Caco-2 (cell line): Measurements from ENCODE around the gene C4orf50. TPM values are rescaled to one million over a fixed set of nuclear protein-coding genes. Genes with fewer than 3 reads are reported as not detected.

Source experiments
- BruUV-seq: library from RNA; stranded (reverse); fragments of 400-500 nt; replicated peaks from 2 replicates; lab custom pipeline; 2021; lab: Mats Ljungman, UMichigan
- CTCF ChIA-PET: fragments of 300-600 bp; sonication (Branson Sonifier 250); formaldehyde crosslinking; loops from one replicate; lab custom pipeline; 2022; ENCODE audit warnings: antibody characterized with exemption; lab: Charles Lee
- POLR2A ChIA-PET: fragments of 300-600 bp; sonication (Branson Sonifier 250); formaldehyde crosslinking; loops from one replicate; lab custom pipeline; 2022; ENCODE audit warnings: antibody characterized with exemption; lab: Charles Lee
- DNase-seq, 2 experiments: peaks; one replicate each; pipeline versions ENCODE4 v3.0.0 to v3.0.0-alpha.2; 2020 to 2022
- H3K27me3 ChIP-seq: replicated peaks from 2 replicates; pipeline ENCODE4 v1.6.0; 2011; ENCODE audit warnings: low read length; ENCODE audit not compliant: control insufficient read depth, insufficient read depth
- H3K36me3 ChIP-seq: 2 replicates; pipeline ENCODE4 v1.5.1; 2011; ENCODE audit warnings: low read length; ENCODE audit not compliant: control insufficient read depth, insufficient read depth
- H3K4me1 ChIP-seq: fragments of 250-450 bp; sonication (Bioruptor Pico); 2 replicates; pipeline ENCODE4 v1.5.1; 2020; ENCODE audit warnings: mild to moderate bottlenecking
- H3K4me3 ChIP-seq: 2 replicates; pipeline ENCODE4 v1.5.1; 2011; ENCODE audit warnings: low read depth, mild to moderate bottlenecking, control low read depth, low read length
- H3K9me3 ChIP-seq: fragments of 250-450 bp; sonication (Bioruptor Pico); 2 replicates; pipeline ENCODE4 v1.5.1; 2020; ENCODE audit warnings: mild to moderate bottlenecking, moderate library complexity
- H3K27ac Mint-ChIP-seq: one replicate; pipeline ENCODE4 v1.8.0; 2022; ENCODE audit warnings: mixed read lengths; ENCODE audit not compliant: unreplicated experiment
- H3K27me3 Mint-ChIP-seq: one replicate; pipeline ENCODE4 v1.8.0; 2022; ENCODE audit warnings: mixed read lengths; ENCODE audit not compliant: insufficient read depth, unreplicated experiment
- H3K36me3 Mint-ChIP-seq: one replicate; pipeline ENCODE4 v1.8.0; 2022; ENCODE audit warnings: mild to moderate bottlenecking, mixed read lengths; ENCODE audit not compliant: insufficient read depth, unreplicated experiment
- H3K4me1 Mint-ChIP-seq: one replicate; pipeline ENCODE4 v1.8.0; 2022; ENCODE audit warnings: low read depth, mixed read lengths; ENCODE audit not compliant: unreplicated experiment
- H3K4me3 Mint-ChIP-seq: one replicate; pipeline ENCODE4 v1.8.0; 2022; ENCODE audit warnings: mild to moderate bottlenecking, moderate library complexity, mixed read lengths; ENCODE audit not compliant: unreplicated experiment
- H3K9me3 Mint-ChIP-seq: one replicate; pipeline ENCODE4 v1.8.0; 2022; ENCODE audit warnings: mixed read lengths; ENCODE audit not compliant: unreplicated experiment
- intact Hi-C: fragments of 100-400 bp; cut with micrococcal nuclease; formaldehyde crosslinking; loops from one replicate; pipeline ENCODE4 v1.10.0; 2022; ENCODE audit not compliant: unreplicated experiment
- total RNA-seq: library from RNA; stranded (reverse); gene quantifications from 2 replicates; pipeline ENCODE4 v1.2.3, GENCODE V29; 2022
- TF ChIP-seq, protein P1 (sequence below), 2 experiments: fragments of 200-600 bp in 1 of 2; IDR thresholded peaks; 1 replicate in 1 of 2; 2 replicates in 1 of 2; pipeline versions ENCODE4 v1.5.1 to v1.8.0; 2011 to 2022; ENCODE audit warnings: antibody characterized with exemption in 1 of 2, control low read depth in 1 of 2, inconsistent platforms in 1 of 2, low read depth in 1 of 2, low read length in 1 of 2, mild to moderate bottlenecking in 1 of 2, moderate library complexity in 1 of 2; ENCODE audit not compliant: insufficient read depth in 1 of 2, severe bottlenecking in 1 of 2, unreplicated experiment in 1 of 2

The C4orf50 gene
- total RNA-seq, 1 experiment from 2014 or later, result not detected

DNA sequence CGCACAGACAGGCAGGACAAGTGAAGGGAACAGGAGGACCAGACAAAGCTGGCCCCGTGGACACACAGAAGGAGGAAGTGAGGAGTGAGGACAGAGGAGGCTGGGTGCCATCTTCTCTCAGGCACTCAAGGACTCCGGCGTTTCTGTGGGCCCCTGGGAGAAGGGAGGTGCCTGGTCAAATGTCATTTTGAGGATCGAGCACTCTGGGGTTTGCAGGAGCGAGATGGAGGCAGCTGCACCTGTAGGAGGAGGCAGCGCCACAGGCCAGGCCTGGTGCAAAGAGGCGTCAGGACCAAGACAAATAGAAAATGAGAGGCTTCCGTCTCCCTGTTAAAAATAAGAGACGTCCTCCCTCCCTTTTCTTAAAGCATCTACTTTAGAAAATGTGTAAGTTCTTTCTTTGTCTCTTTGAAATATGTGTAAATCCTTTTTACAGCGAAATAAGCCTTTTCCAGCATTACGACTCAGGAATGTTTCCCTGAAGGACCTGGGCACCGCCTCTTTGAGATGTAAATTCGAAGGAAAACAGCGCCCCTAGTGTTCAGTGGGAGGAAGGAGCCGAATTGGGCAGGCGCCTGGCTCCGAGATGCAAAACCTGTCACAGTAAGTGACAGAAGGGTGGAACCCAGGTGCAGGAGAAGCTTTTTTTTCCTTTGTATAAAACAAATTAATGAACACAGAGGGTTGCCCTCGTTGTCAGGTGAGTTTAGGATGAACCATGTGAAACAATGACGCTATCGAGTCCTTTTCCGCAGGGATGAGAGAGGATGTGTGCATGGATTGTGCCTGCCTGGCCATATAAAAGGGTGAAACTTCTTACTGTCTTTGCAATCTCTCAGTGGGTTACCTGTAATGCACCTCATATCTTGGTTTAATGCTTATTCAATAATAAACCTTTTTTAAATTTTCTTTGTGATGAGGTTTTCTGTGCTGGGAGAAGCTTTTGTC, 1.4 kb upstream of the C4orf50 start:
- TF ChIP-seq, protein P1, sequence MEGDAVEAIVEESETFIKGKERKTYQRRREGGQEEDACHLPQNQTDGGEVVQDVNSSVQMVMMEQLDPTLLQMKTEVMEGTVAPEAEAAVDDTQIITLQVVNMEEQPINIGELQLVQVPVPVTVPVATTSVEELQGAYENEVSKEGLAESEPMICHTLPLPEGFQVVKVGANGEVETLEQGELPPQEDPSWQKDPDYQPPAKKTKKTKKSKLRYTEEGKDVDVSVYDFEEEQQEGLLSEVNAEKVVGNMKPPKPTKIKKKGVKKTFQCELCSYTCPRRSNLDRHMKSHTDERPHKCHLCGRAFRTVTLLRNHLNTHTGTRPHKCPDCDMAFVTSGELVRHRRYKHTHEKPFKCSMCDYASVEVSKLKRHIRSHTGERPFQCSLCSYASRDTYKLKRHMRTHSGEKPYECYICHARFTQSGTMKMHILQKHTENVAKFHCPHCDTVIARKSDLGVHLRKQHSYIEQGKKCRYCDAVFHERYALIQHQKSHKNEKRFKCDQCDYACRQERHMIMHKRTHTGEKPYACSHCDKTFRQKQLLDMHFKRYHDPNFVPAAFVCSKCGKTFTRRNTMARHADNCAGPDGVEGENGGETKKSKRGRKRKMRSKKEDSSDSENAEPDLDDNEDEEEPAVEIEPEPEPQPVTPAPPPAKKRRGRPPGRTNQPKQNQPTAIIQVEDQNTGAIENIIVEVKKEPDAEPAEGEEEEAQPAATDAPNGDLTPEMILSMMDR (IDR thresholded peaks at IDR 0.05; ENCODE audit: insufficient read depth in 1 of 2, low read depth in 1 of 2, low read length in 1 of 2, severe bottlenecking in 1 of 2, unreplicated experiment in 1 of 2), result peak; percentile 64 to 77
- Mint-ChIP-seq H3K27me3 (peaks cover 4% of the 10 kb centered on the region), H3K36me3 (no peaks in the 10 kb centered on the region), H3K27ac (no peak overlapping the region), H3K9me3 (peaks cover 9% of the 10 kb centered on the region), H3K4me1 (no peaks in the 10 kb centered on the region), H3K4me3 (no peak overlapping the region)
- Histone ChIP-seq H3K36me3 (no peaks in the 10 kb centered on the region), H3K4me3 (no peak overlapping the region), H3K9me3 (no peaks in the 10 kb centered on the region), H3K4me1 (no peaks in the 10 kb centered on the region), H3K27me3 (no peaks in the 10 kb centered on the region)
- peak in 1 of 2 experiments; percentile 46 for DNase-seq
- POLR2A ChIA-PET, result no interaction called here
- CTCF ChIA-PET, result no interaction called here
- BruUV-seq, result no TSS peak
- intact Hi-C loops, result no loop called here

DNA sequence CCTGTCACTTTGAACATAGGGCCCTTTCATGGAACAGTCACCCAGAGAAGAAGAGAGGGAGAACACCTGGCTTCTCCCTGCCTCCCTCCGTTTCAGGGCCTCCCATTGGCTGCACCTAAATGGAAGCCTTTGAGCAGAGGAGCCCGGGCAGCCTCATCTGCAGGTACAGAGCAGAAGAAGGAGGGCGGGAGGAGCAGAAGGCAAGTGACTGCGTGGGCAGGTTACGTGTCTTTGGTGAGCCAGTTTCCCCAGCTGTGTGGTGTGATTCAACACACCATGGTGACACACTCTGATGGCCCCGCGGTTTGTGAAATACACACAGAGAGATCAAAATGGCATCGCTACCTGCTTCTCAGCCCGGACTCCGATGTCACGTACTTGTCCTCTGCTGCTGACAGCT, 431 bp downstream of the C4orf50 start:
- no peaks in the 10 kb centered on the region for H3K36me3 ChIP-seq
- DNase-seq, result no peak
- H3K4me3 ChIP-seq, result no peak overlapping the region
- CTCF ChIA-PET, result no interaction called here
- Mint-ChIP-seq H3K4me1 (no peaks in the 10 kb centered on the region), H3K4me3 (no peak overlapping the region), H3K27ac (no peak overlapping the region), H3K9me3 (peaks cover 9% of the 10 kb centered on the region), H3K27me3 (peaks cover 4% of the 10 kb centered on the region), H3K36me3 (no peaks in the 10 kb centered on the region)
- no peaks in the 10 kb centered on the region for H3K4me1 ChIP-seq
- intact Hi-C loops, result no loop called here
- TF ChIP-seq, protein P1 (IDR thresholded peaks at IDR 0.05; ENCODE audit: insufficient read depth in 1 of 2, low read depth in 1 of 2, low read length in 1 of 2, severe bottlenecking in 1 of 2, unreplicated experiment in 1 of 2), result no peak
- no TSS peak for BruUV-seq
- no peaks in the 10 kb centered on the region for H3K9me3 ChIP-seq
- POLR2A ChIA-PET, result no interaction called here
- H3K27me3 ChIP-seq, result no peaks in the 10 kb centered on the region

DNA sequence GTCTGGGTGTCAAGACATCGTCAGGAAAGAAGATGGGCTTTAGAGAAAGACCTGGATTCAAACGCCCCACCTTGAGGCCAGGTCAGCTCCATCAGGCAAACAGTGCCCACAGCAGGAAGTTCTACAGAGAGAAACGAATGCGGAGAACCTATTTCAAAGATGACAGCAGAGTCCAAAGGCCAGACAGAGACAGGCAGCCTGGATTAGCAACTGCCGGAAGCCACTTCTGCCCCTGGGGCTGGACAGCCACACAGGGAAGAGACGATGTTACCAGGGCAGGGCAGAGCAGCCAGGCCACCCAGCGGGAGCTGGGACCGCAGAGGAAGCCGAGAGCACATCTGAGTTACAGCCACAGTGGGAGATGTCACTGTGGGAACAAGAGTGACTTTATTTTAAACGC, 1.2 kb downstream of the C4orf50 start:
- no peaks in the 10 kb centered on the region for H3K4me1 ChIP-seq
- TF ChIP-seq, protein P1 (IDR thresholded peaks at IDR 0.05; ENCODE audit: insufficient read depth in 1 of 2, low read depth in 1 of 2, low read length in 1 of 2, severe bottlenecking in 1 of 2, unreplicated experiment in 1 of 2), result no peak
- no TSS peak for BruUV-seq
- H3K27me3 ChIP-seq, result no peaks in the 10 kb centered on the region
- peaks cover 4% of the 10 kb centered on the region for H3K27me3 Mint-ChIP-seq
- ChIA-PET POLR2A (no interaction called here), CTCF (no interaction called here)
- H3K9me3 Mint-ChIP-seq, result peaks cover 9% of the 10 kb centered on the region
- H3K27ac Mint-ChIP-seq, result no peak overlapping the region
- H3K4me1 Mint-ChIP-seq, result no peaks in the 10 kb centered on the region
- no peak overlapping the region for H3K4me3 ChIP-seq
- H3K36me3 Mint-ChIP-seq, result no peaks in the 10 kb centered on the region
- H3K9me3 ChIP-seq, result no peaks in the 10 kb centered on the region
- H3K4me3 Mint-ChIP-seq, result no peak overlapping the region
- no peaks in the 10 kb centered on the region for H3K36me3 ChIP-seq
- intact Hi-C loops, result no loop called here
- DNase-seq, result no peak
